Urinary bladder (tissue), 4 donors: Measurements from ENCODE around the gene UTP14C. TPM values are rescaled to one million over a fixed set of nuclear protein-coding genes. Genes with fewer than 3 reads are reported as not detected.
"Not testable (repeated sequence)": the region's sequence is repeated elsewhere in the genome, so short reads cannot be mapped to it uniquely, and the experiment has no call there.

Source experiments
- DNase-seq: peaks from one replicate; pipeline ENCODE4 v3.0.0-alpha.2; 2015; ENCODE audit errors: extremely low spot score
- H3K27ac ChIP-seq: one replicate; pipeline ENCODE4 v1.5.1; 2013; ENCODE audit warnings: low read depth, mild to moderate bottlenecking, moderate library complexity
- H3K36me3 ChIP-seq: one replicate; pipeline ENCODE4 v1.6.1; 2013; ENCODE audit warnings: mild to moderate bottlenecking, moderate library complexity; ENCODE audit not compliant: insufficient read depth
- H3K4me1 ChIP-seq: one replicate; pipeline ENCODE4 v1.6.1; 2013; ENCODE audit warnings: mild to moderate bottlenecking, moderate library complexity; ENCODE audit not compliant: insufficient read depth
- H3K4me3 ChIP-seq: one replicate; pipeline ENCODE4 v1.5.1; 2013; ENCODE audit warnings: low read depth, low read length
- WGBS: extraction: QIAGEN DNeasy Blood & Tissue Kit; methylation state at CpG from one replicate; pipeline ENCODE4 v1.1.7; 2013; 5-methylcytosine and 5-hydroxymethylcytosine counted together
- polyA plus RNA-seq: library from polyadenylated mRNA; stranded (reverse); fragments of 200-250 nt; gene quantifications from one replicate; pipeline ENCODE4 v1.2.3, GENCODE V29; 2013
- total RNA-seq: library from RNA; depleted of rRNA; stranded (reverse); fragments of >200 nt; gene quantifications from one replicate; pipeline ENCODE4 v1.2.3, GENCODE V29; 2014
- donor health status: healthy with polysubstance abuse.
- donor health status: healthy.

Gene UTP14C
- total and polyA plus RNA-seq, 2 donors: 10.7 to 29.2 TPM

- DNase-seq: no peak
- no peak within 1 kb of the TSS for H3K27ac ChIP-seq
- WGBS: 3% methylated on average over 46 of the region's 46 CpGs
- H3K4me1 ChIP-seq: no peaks in the 10 kb centered on the region
- H3K36me3 ChIP-seq: no peaks in the 10 kb centered on the region
- peak within 1 kb of the TSS; percentile 83 for H3K4me3 ChIP-seq
Measured at GRCh38 chr13:52010890-52011631, 13.4 kb upstream of the UTP14C start, which contains the start of gene ATP7B. ATP7B (minus strand) TSS chr13:52011450; CDS start chr13:52011337, 113 bp downstream.

- Histone ChIP-seq H3K4me1 (no peaks in the 10 kb centered on the region), H3K4me3 (peak within 1 kb of the TSS; percentile 83), H3K27ac (no peak within 1 kb of the TSS), H3K36me3 (no peaks in the 10 kb centered on the region)
- under 1% methylated on average over 82 of the region's 82 CpGs for WGBS
- DNase-seq: peak; percentile 93
Measured at GRCh38 chr13:52011632-52012511, 12.6 kb upstream of the UTP14C start, which contains the start of gene ALG11. ALG11 (plus strand) TSS chr13:52012398; CDS start chr13:52012419, 21 bp downstream.

- H3K36me3 ChIP-seq: no peaks in the 10 kb centered on the region
- DNase-seq: no peak
- H3K4me1 ChIP-seq: no peaks in the 10 kb centered on the region
- peak overlapping the region; percentile 83 for H3K4me3 ChIP-seq
- under 1% methylated on average over 8 of the region's 8 CpGs for WGBS
- H3K27ac ChIP-seq: no peak overlapping the region
Measured at GRCh38 chr13:52012512-52012836, 12.0 kb upstream of the UTP14C start.

DNA sequence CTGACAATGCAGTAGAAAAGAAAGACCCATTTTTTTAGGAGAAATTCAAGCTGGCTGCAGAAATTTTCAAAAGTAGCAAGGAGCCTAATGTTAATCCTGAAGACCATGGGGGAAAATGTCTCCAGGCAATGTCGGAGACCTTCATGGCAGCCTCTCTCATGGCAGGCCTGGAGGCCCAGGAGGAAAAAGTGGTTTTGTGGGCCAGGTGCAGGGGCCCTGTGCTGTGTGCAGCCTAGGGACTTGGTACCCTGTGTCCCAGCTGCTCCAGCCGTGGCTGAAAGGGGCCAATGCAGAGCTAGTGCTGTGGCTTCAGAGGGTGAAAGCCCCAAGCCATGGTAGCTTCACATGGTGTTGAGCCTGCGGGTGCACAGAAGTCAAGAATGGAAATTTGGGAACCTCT is 8.2 kb upstream of the UTP14C start:
- no peak overlapping the region for H3K4me3 ChIP-seq
- H3K4me1 ChIP-seq: no peaks in the 10 kb centered on the region
- no peak for DNase-seq
- H3K27ac ChIP-seq: no peak overlapping the region
- 97% methylated on average over 3 of the region's 3 CpGs for WGBS
- no peaks in the 10 kb centered on the region for H3K36me3 ChIP-seq

GRCh38 chr13:52020191-52020590 is 4.3 kb upstream of the UTP14C start:
- Histone ChIP-seq H3K27ac (no peak overlapping the region), H3K36me3 (peaks cover 1% of the 10 kb centered on the region), H3K4me1 (no peaks in the 10 kb centered on the region), H3K4me3 (no peak overlapping the region)
- DNase-seq: no peak
- WGBS: 94% methylated on average over 3 of the region's 3 CpGs

DNA sequence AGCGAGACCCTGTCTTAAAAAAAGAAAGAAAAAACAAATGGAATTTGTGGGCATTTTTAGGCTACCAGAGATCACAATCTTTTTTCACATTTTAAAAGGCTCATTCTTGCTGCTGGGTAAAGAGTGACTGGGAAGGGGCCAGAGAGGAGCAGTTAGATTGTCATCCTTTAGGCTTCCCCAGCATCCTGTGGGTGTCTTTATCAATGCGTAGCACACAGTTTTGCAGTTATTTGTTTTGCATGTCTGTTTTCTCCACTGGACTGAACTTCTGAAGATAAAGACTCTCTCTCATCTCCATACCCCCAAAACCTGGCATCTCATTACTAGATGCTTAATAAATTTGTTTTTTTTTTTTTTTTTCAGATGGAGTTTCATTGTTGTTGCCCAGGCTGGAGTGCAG is 2.1 kb upstream of the UTP14C start:
- no peak overlapping the region for H3K27ac ChIP-seq
- H3K4me3 ChIP-seq: no peak overlapping the region
- whole genome bisulfite sequencing: 97% methylated on average over 2 of the region's 2 CpGs
- no peak for DNase-seq
- H3K4me1 ChIP-seq: no peaks in the 10 kb centered on the region
- peaks cover 1% of the 10 kb centered on the region for H3K36me3 ChIP-seq

- WGBS: 98% methylated on average over 8 of the region's 8 CpGs
- DNase-seq: no peak
- H3K27ac ChIP-seq: no peak overlapping the region
- no peak overlapping the region for H3K4me3 ChIP-seq
- H3K4me1 ChIP-seq: no peaks in the 10 kb centered on the region
- peaks cover 4% of the 10 kb centered on the region for H3K36me3 ChIP-seq
Measured at GRCh38 chr13:52025475-52026245, 1.2 kb downstream of the UTP14C start.

DNA sequence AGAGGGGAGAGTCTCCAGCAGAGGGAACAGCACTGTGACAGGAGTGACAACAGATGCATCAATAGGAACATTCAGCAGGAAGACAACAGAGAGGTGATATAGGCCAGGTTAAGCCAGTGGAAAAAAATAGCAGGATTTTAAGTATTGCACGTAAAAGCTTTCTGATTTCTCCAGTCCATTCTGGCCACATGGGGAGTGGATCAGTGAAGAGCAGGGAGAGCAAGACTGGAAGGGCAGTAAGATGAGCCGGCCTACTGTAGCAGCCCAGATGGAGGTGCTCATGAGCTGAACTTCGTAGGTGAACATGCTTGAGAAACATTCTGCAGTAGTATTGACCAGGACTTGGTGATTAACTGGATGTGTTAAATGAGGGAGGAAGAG is 1.7 kb downstream of the UTP14C start:
- 94% methylated on average over 3 of the region's 3 CpGs for WGBS
- Histone ChIP-seq H3K27ac (no peak overlapping the region), H3K4me1 (no peaks in the 10 kb centered on the region), H3K36me3 (peaks cover 4% of the 10 kb centered on the region), H3K4me3 (no peak overlapping the region)
- no peak for DNase-seq

GRCh38 chr13:52027832-52028231 is 3.3 kb downstream of the UTP14C start:
- Histone ChIP-seq H3K4me1 (no peaks in the 10 kb centered on the region), H3K4me3 (no peak overlapping the region), H3K27ac (no peak overlapping the region), H3K36me3 (peaks cover 2% of the 10 kb centered on the region)
- DNase-seq: no peak
- WGBS: 98% methylated on average over 1 of the region's 1 CpG

DNA sequence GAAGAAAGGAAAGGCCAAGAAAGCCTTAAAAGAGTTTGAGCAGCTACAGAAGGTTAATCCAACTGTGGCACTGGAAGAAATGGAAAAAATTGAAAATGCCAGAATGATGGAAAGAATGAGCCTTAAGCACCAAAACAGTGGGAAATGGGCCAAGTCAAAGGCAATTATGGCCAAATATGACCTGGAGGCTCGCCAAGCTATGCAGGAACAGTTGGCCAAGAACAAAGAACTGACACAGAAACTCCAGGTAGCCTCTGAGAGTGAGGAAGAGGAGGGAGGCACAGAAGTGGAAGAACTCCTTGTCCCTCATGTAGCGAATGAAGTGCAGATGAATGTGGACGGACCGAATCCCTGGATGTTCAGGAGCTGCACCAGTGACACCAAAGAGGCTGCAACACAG is 5.1 kb downstream of the UTP14C start:
- Histone ChIP-seq H3K4me1 (no peaks in the 10 kb centered on the region), H3K36me3 (peaks cover 2% of the 10 kb centered on the region), H3K27ac (no peak overlapping the region), H3K4me3 (no peak overlapping the region)
- no peak for DNase-seq
- WGBS: over 99% methylated on average over 4 of the region's 4 CpGs

DNA sequence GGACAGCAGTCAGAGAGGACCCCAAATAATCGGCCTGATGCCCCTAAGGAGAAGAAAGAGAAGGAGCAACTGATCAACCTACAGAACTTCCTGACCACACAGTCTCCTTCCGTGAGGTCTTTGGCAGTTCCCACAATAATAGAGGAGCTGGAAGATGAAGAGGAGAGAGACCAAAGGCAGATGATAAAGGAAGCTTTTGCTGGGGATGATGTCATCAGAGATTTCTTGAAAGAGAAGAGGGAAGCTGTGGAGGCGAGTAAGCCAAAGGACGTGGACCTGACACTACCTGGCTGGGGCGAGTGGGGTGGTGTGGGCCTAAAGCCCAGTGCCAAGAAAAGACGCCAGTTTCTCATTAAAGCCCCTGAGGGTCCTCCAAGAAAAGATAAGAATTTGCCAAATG is 5.9 kb downstream of the UTP14C start:
- H3K36me3 ChIP-seq, H3K27ac ChIP-seq, DNase-seq, H3K4me3 ChIP-seq, H3K4me1 ChIP-seq: not testable (repeated sequence)
- WGBS: 97% methylated on average over 6 of the region's 6 CpGs

GRCh38 chr13:52033039-52033438 is 8.5 kb downstream of the UTP14C start:
- Histone ChIP-seq H3K4me1 (no peaks in the 10 kb centered on the region), H3K36me3 (peaks cover 2% of the 10 kb centered on the region), H3K27ac (no peak overlapping the region), H3K4me3 (no peak overlapping the region)
- 86% methylated on average over 2 of the region's 2 CpGs for WGBS
- DNase-seq: no peak

- H3K36me3 ChIP-seq: no peaks in the 10 kb centered on the region
- WGBS: 79% methylated on average over 5 of the region's 5 CpGs
- H3K4me1 ChIP-seq: no peaks in the 10 kb centered on the region
- DNase-seq: no peak
- no peak overlapping the region for H3K4me3 ChIP-seq
- no peak overlapping the region for H3K27ac ChIP-seq
Measured at GRCh38 chr13:52034616-52035226, 10.2 kb downstream of the UTP14C start.
